ENCODE measurements around the gene SFT2D2. TPM values are rescaled to one million over a fixed set of nuclear protein-coding genes. Genes with fewer than 3 reads are reported as not detected.

The SFT2D2 gene
- total RNA-seq, 2 donors from 2014 or later: 70.9 to 84.5 TPM

- Histone ChIP-seq H3K27ac (no peak overlapping the region), H3K9ac (ENCODE audit: low read depth in 2 of 2, low read length in 2 of 2) (no peak overlapping the region), H3K9me3 (no peaks in the 10 kb centered on the region), H3K36me3 (no peaks in the 10 kb centered on the region), H3K4me1 (no peaks in the 10 kb centered on the region), H3K27me3 (no peaks in the 10 kb centered on the region), H3K4me3 (no peak overlapping the region)
- intact Hi-C loops (cut with DNase I): no loop called here
- no peak for DNase-seq
- TF ChIP-seq CTCF (IDR thresholded peaks at IDR 0.05): no peak
Measured at GRCh38 chr1:168218658-168219057, 7.1 kb upstream of the SFT2D2 start.

DNA sequence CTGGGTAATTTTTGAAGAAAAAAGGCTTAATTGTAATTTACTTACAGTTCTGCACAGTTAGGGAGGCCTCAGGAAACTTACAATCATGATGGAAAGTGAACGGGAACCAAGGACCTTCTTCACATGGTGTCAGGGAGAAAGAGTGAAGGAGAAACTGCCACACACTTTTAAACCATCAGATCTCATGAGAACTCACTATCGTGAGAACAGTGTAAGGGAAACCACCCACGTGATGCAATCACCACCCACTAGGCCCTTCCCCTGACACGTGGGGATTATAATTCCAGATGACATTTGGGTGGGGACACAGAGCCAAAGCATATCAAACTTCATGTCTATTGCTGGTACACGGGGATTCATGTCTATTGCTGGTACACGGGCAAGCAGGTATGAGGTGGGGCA, 5.3 kb upstream of the SFT2D2 start:
- Histone ChIP-seq H3K9me3 (no peaks in the 10 kb centered on the region), H3K27me3 (no peaks in the 10 kb centered on the region), H3K4me3 (no peak overlapping the region), H3K4me1 (peaks cover 4% of the 10 kb centered on the region), H3K27ac (no peak overlapping the region), H3K36me3 (no peaks in the 10 kb centered on the region), H3K9ac (ENCODE audit: low read depth in 2 of 2, low read length in 2 of 2) (no peak overlapping the region)
- DNase-seq: no peak
- no peak for TF ChIP-seq CTCF (IDR thresholded peaks at IDR 0.05)
- intact Hi-C loops (cut with DNase I): no loop called here

GRCh38 chr1:168221275-168221674, 4.5 kb upstream of the SFT2D2 start:
- Histone ChIP-seq H3K4me3 (no peak overlapping the region), H3K27ac (no peak overlapping the region), H3K9ac (ENCODE audit: low read depth in 2 of 2, low read length in 2 of 2) (no peak overlapping the region), H3K36me3 (no peaks in the 10 kb centered on the region), H3K27me3 (no peaks in the 10 kb centered on the region), H3K9me3 (no peaks in the 10 kb centered on the region), H3K4me1 (peaks cover 4% of the 10 kb centered on the region)
- no peak for DNase-seq
- intact Hi-C loops (cut with DNase I): no loop called here
- TF ChIP-seq CTCF (IDR thresholded peaks at IDR 0.05): no peak

DNA sequence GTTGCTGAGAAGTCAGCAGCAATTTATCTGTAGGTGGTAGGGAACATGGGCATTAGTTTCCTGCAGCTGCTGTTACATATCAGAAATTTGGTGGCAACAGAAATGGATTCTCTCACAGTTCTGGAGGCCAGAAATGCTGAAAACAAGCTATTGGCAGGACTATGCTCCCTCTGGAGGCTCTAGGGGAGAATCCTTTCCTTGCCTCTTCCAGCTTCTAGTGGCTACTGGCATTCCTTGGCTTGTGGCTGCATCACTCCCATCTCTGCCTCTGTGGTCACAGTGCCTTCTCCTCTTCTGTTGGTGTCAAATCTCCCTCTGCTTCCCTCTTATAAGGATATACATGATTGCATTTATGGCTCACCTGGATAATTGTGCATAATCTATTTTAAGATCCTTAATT, 2.5 kb upstream of the SFT2D2 start:
- H3K27me3 ChIP-seq: no peaks in the 10 kb centered on the region
- intact Hi-C loops (cut with DNase I): no loop called here
- DNase-seq: no peak

GRCh38 chr1:168223681-168224540, 1.9 kb upstream of the SFT2D2 start:
- Histone ChIP-seq H3K4me3 (no peak overlapping the region), H3K4me1 (peaks cover 4% of the 10 kb centered on the region), H3K27ac (no peak overlapping the region), H3K9ac (ENCODE audit: low read depth in 2 of 2, low read length in 2 of 2) (no peak overlapping the region), H3K36me3 (no peaks in the 10 kb centered on the region), H3K9me3 (no peaks in the 10 kb centered on the region), H3K27me3 (no peaks in the 10 kb centered on the region)
- DNase-seq: no peak
- no peak for TF ChIP-seq CTCF (IDR thresholded peaks at IDR 0.05)
- intact Hi-C loops (cut with DNase I): no loop called here

More for the DNA sequence above, 2.5 kb upstream of the SFT2D2 start:
- peaks cover 4% of the 10 kb centered on the region for H3K4me1 ChIP-seq
- H3K9me3 ChIP-seq: no peaks in the 10 kb centered on the region
- H3K36me3 ChIP-seq: no peaks in the 10 kb centered on the region
- no peak overlapping the region for H3K9ac ChIP-seq (ENCODE audit: low read depth in 2 of 2, low read length in 2 of 2)
- H3K27ac ChIP-seq: no peak overlapping the region
- H3K4me3 ChIP-seq: no peak overlapping the region
- TF ChIP-seq CTCF (IDR thresholded peaks at IDR 0.05): no peak

Measured in colonic mucosa (tissue), 4 donors.